IMR-90 (cell line): Measurements from ENCODE around the gene ADPRHL1. TPM values are rescaled to one million over a fixed set of nuclear protein-coding genes. Genes with fewer than 3 reads are reported as not detected.

Source experiments
- ATAC-seq: fragments of 200-7000 bp; cut with Tn5 transposase; 2 replicates; pipeline ENCODE4 v1.9.1; 2020; ENCODE audit warnings: low read depth, mild to moderate bottlenecking, moderate library complexity
- BruUV-seq: library from RNA; stranded (reverse); fragments of 400-500 nt; replicated peaks from 2 replicates; lab custom pipeline; 2021; lab: Mats Ljungman, UMichigan
- CTCF ChIA-PET: fragments of 300-600 bp; formaldehyde crosslinking; extraction: SDS; loops from one replicate; lab custom pipeline; 2021; ENCODE audit warnings: antibody characterized with exemption; lab: Yijun Ruan, JAX
- POLR2A ChIA-PET: fragments of 300-600 bp; sonication (Branson Sonifier 250); formaldehyde crosslinking; loops from one replicate; lab custom pipeline; 2022; ENCODE audit warnings: antibody characterized with exemption; ENCODE audit not compliant: unreplicated experiment; lab: Charles Lee
- DNase-seq: peaks from one replicate; pipeline ENCODE4 v3.0.0; 2013
- H2AFZ ChIP-seq: replicated peaks from 2 replicates; pipeline ENCODE3; 2013; ENCODE audit warnings: low read length, mild to moderate bottlenecking; ENCODE audit not compliant: poor library complexity
- H2AK5ac ChIP-seq: 2 replicates; pipeline ENCODE4 v1.6.1; 2013; ENCODE audit warnings: low read depth, low read length, inconsistent platforms
- H2AK9ac ChIP-seq: replicated peaks from 2 replicates; pipeline ENCODE3; 2013; ENCODE audit warnings: mild to moderate bottlenecking, low read depth, low read length, moderate library complexity; ENCODE audit not compliant: poor library complexity
- H2BK120ac ChIP-seq: 2 replicates; pipeline ENCODE4 v1.6.1; 2013; ENCODE audit warnings: low read depth, low read length, inconsistent platforms
- H2BK15ac ChIP-seq: 3 replicates; pipeline ENCODE4 v1.6.1; 2013; ENCODE audit warnings: low read depth, low read length, inconsistent platforms
- H2BK20ac ChIP-seq: 2 replicates; pipeline ENCODE4 v1.6.1; 2013; ENCODE audit warnings: low read depth, mild to moderate bottlenecking, inconsistent platforms, low read length, moderate library complexity
- H2BK5ac ChIP-seq: 2 replicates; pipeline ENCODE4 v1.6.1; 2013; ENCODE audit warnings: mild to moderate bottlenecking, low read depth, low read length, inconsistent platforms; ENCODE audit not compliant: poor library complexity, severe bottlenecking
- H3K14ac ChIP-seq: replicated peaks from 2 replicates; pipeline ENCODE4 v1.6.1; 2013; ENCODE audit warnings: low read depth, low read length, inconsistent platforms
- H3K18ac ChIP-seq: 2 replicates; pipeline ENCODE4 v1.6.1; 2013; ENCODE audit warnings: low read depth, low read length, control low read depth
- H3K23ac ChIP-seq: 2 replicates; pipeline ENCODE4 v1.6.1; 2013; ENCODE audit warnings: low read depth, low read length, inconsistent platforms
- H3K27ac ChIP-seq: 2 replicates; pipeline ENCODE4 v1.5.1; 2013; ENCODE audit warnings: mild to moderate bottlenecking, control low read depth, low read length; ENCODE audit not compliant: insufficient read depth
- H3K27me3 ChIP-seq: 2 replicates; pipeline ENCODE4 v1.6.1; 2013; ENCODE audit warnings: low read length; ENCODE audit not compliant: control insufficient read depth, insufficient read depth
- H3K36me3 ChIP-seq: 2 replicates; pipeline ENCODE4 v1.6.1; 2013; ENCODE audit warnings: low read length, mixed read lengths; ENCODE audit not compliant: control insufficient read depth, insufficient read depth
- H3K4ac ChIP-seq: 2 replicates; pipeline ENCODE4 v1.6.1; 2013; ENCODE audit warnings: low read depth, low read length, inconsistent platforms
- H3K4me1 ChIP-seq: 2 replicates; pipeline ENCODE4 v1.6.1; 2013; ENCODE audit warnings: low read length, mixed read lengths; ENCODE audit not compliant: control insufficient read depth, insufficient read depth
- H3K4me2 ChIP-seq: 2 replicates; pipeline ENCODE4 v1.6.1; 2013; ENCODE audit warnings: low read depth, mild to moderate bottlenecking, control low read depth, low read length, moderate library complexity
- H3K4me3 ChIP-seq: 2 replicates; pipeline ENCODE4 v1.5.1; 2013; ENCODE audit warnings: low read depth, mild to moderate bottlenecking, control low read depth, low read length, moderate library complexity; ENCODE audit not compliant: insufficient read depth
- H3K56ac ChIP-seq: 2 replicates; pipeline ENCODE4 v1.6.1; 2013; ENCODE audit warnings: low read length, inconsistent platforms; ENCODE audit not compliant: insufficient read depth; ENCODE audit errors: extremely low read depth
- H3K79me1 ChIP-seq, 2 experiments: 2 replicates each; pipeline ENCODE4 v1.6.1; 2013; ENCODE audit warnings: low read length in 2 of 2, inconsistent platforms in 1 of 2, low read depth in 1 of 2
- H3K9ac ChIP-seq: 2 replicates; pipeline ENCODE4 v1.6.1; 2013; ENCODE audit warnings: low read depth, low read length, control low read depth
- H3K9me1 ChIP-seq: 2 replicates; pipeline ENCODE4 v1.6.1; 2013; ENCODE audit warnings: low read length, inconsistent platforms; ENCODE audit not compliant: insufficient read depth
- H3K9me3 ChIP-seq: 2 replicates; pipeline ENCODE4 v1.6.1; 2013; ENCODE audit warnings: low read length; ENCODE audit not compliant: control insufficient read depth, insufficient read depth
- H4K20me1 ChIP-seq: 2 replicates; pipeline ENCODE4 v1.6.1; 2013; ENCODE audit warnings: low read length, inconsistent platforms; ENCODE audit not compliant: insufficient read depth
- H4K5ac ChIP-seq: 2 replicates; pipeline ENCODE4 v1.6.1; 2013; ENCODE audit warnings: mild to moderate bottlenecking, low read depth, low read length, control low read depth
- H4K8ac ChIP-seq, 2 experiments: 2 replicates each; pipeline ENCODE4 v1.6.1; 2013; ENCODE audit warnings: low read depth in 2 of 2, low read length in 2 of 2, control low read depth in 1 of 2, inconsistent platforms in 1 of 2
- H4K91ac ChIP-seq: 2 replicates; pipeline ENCODE4 v1.6.1; 2013; ENCODE audit warnings: low read depth, low read length, inconsistent platforms; ENCODE audit not compliant: insufficient read depth
- CEBPB ChIP-seq: IDR thresholded peaks from 2 replicates; pipeline ENCODE4 v1.6.1; 2012; ENCODE audit warnings: low read depth, low read length, improper control_type of control experiment
- CHD1 ChIP-seq: IDR thresholded peaks from 2 replicates; pipeline ENCODE4 v1.6.1; 2012; ENCODE audit warnings: low read depth, low read length, improper control_type of control experiment
- FOS ChIP-seq: fragments of 150-350 bp; IDR thresholded peaks from 2 replicates; pipeline ENCODE4 v1.6.1; 2016; ENCODE audit warnings: low read depth, low read length
- MAFK ChIP-seq: IDR thresholded peaks from 2 replicates; pipeline ENCODE4 v1.6.1; 2012; ENCODE audit warnings: low read depth, low read length, improper control_type of control experiment
- MAZ ChIP-seq: IDR thresholded peaks from 2 replicates; pipeline ENCODE4 v1.6.1; 2012; ENCODE audit warnings: low read depth, mild to moderate bottlenecking, low read length, improper control_type of control experiment, moderate library complexity, borderline replicate concordance
- MXI1 ChIP-seq: IDR thresholded peaks from 2 replicates; pipeline ENCODE4 v1.6.1; 2012; ENCODE audit warnings: low read depth, mild to moderate bottlenecking, low read length, moderate library complexity, borderline replicate concordance
- NFE2L2 ChIP-seq: fragments of 150-350 bp; IDR thresholded peaks from 2 replicates; pipeline ENCODE4 v1.6.1; 2016; ENCODE audit warnings: low read depth, mild to moderate bottlenecking, low read length
- POLR2A ChIP-seq: IDR thresholded peaks from 2 replicates; pipeline ENCODE4 v1.6.1; 2012; ENCODE audit warnings: mild to moderate bottlenecking, low read depth, low read length
- RAD21 ChIP-seq: IDR thresholded peaks from 2 replicates; pipeline ENCODE4 v1.6.1; 2012; ENCODE audit warnings: low read length, improper control_type of control experiment
- RCOR1 ChIP-seq: IDR thresholded peaks from 2 replicates; pipeline ENCODE4 v1.6.1; 2012; ENCODE audit warnings: mild to moderate bottlenecking, low read length, improper control_type of control experiment; ENCODE audit not compliant: insufficient replicate concordance
- RFX5 ChIP-seq: IDR thresholded peaks from 2 replicates; pipeline ENCODE4 v1.8.0; 2012; ENCODE audit warnings: low read depth, mild to moderate bottlenecking, low read length, moderate library complexity
- SMC3 ChIP-seq: fragments of 150-350 bp; IDR thresholded peaks from 2 replicates; pipeline ENCODE4 v1.6.1; 2016; ENCODE audit warnings: low read depth, mild to moderate bottlenecking, antibody characterized with exemption, low read length, moderate library complexity
- WGBS, 2 experiments: methylation state at CpG; one replicate each; pipeline versions ENCODE4 v1.1.5 to v1.1.7; 2013; ENCODE audit warnings: missing lambda C conversion rate in 2 of 2; ENCODE audit not compliant: insufficient read length in 1 of 2; ENCODE audit errors: extremely low coverage in 2 of 2; 5-methylcytosine and 5-hydroxymethylcytosine counted together
- dilution Hi-C: fragments of 300-500 bp; cut with HindIII; formaldehyde crosslinking; loops from one replicate; pipeline ENCODE4 v1.14.3; 2018; ENCODE audit warnings: low sequenced_read_pairs; ENCODE audit not compliant: unreplicated experiment
- in situ Hi-C: fragments of 300-500 bp; cut with MboI; formaldehyde crosslinking; loops from 3 replicates; pipeline ENCODE4 v1.14.3; 2019; ENCODE audit warnings: low sequenced_read_pairs, inconsistent platforms, mixed read lengths
- intact Hi-C: fragments of 100-400 bp; cut with micrococcal nuclease; formaldehyde crosslinking; loops from 2 replicates; pipeline ENCODE4 v1.10.0; 2022
- polyA plus RNA-seq, 3 experiments: library from polyadenylated mRNA; depleted of rRNA; stranded (reverse); fragments of >200 nt; gene quantifications; 2 replicates each; pipeline ENCODE4 v1.2.3, GENCODE V29; 2012; ENCODE audit warnings: low replicate concordance in 1 of 3
- total RNA-seq: library from RNA; depleted of rRNA; stranded (reverse); fragments of >200 nt; gene quantifications from 2 replicates; pipeline ENCODE4 v1.2.3, GENCODE V29; 2012
- TF ChIP-seq, protein P1 (sequence below): fragments of 150-350 bp; IDR thresholded peaks from 2 replicates; pipeline ENCODE4 v1.6.1; 2016; ENCODE audit warnings: low read depth, mild to moderate bottlenecking, low read length, moderate library complexity, borderline replicate concordance
- TF ChIP-seq, protein P2 (sequence below): fragments of 150-350 bp; IDR thresholded peaks from 2 replicates; pipeline ENCODE4 v1.6.1; 2017; ENCODE audit warnings: mild to moderate bottlenecking, antibody characterized with exemption, low read length, low read depth
- TF ChIP-seq, protein P3 (sequence below): conservative IDR thresholded peaks from 2 replicates; pipeline ENCODE4 v1.5.1; 2012; ENCODE audit warnings: mild to moderate bottlenecking, low read depth, low read length, improper control_type of control experiment

ADPRHL1 gene
- total and polyA plus RNA-seq, 2 of the 4 experiments (the other 2 are of a cell fraction) = 0.36 to 0.67 TPM

DNA sequence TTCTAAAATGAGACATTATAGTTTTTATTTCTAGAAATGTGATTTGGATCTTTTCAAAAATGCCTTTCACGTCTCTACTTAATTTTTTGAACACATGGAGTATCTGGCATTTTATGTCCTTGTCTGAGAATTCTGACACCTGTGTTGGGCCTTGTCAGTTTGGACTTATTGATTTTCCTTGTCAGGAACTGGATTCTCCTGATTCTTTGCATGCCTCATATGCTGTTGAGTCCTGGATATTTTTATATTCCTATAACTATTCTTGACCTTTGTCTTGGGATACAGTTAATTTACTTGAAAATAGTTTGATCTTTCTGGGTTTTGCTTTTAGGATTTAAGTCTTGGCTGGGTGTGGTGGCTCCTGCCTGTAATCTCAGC lies 10.3 kb downstream of the ADPRHL1 start:
- TF ChIP-seq, protein P1, sequence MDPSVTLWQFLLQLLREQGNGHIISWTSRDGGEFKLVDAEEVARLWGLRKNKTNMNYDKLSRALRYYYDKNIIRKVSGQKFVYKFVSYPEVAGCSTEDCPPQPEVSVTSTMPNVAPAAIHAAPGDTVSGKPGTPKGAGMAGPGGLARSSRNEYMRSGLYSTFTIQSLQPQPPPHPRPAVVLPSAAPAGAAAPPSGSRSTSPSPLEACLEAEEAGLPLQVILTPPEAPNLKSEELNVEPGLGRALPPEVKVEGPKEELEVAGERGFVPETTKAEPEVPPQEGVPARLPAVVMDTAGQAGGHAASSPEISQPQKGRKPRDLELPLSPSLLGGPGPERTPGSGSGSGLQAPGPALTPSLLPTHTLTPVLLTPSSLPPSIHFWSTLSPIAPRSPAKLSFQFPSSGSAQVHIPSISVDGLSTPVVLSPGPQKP = no peak
- no peak for TF ChIP-seq RFX5
- TF ChIP-seq, protein P2, sequence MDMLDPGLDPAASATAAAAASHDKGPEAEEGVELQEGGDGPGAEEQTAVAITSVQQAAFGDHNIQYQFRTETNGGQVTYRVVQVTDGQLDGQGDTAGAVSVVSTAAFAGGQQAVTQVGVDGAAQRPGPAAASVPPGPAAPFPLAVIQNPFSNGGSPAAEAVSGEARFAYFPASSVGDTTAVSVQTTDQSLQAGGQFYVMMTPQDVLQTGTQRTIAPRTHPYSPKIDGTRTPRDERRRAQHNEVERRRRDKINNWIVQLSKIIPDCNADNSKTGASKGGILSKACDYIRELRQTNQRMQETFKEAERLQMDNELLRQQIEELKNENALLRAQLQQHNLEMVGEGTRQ = no peak
- no peak for TF ChIP-seq SMC3
- TF ChIP-seq, protein P3, sequence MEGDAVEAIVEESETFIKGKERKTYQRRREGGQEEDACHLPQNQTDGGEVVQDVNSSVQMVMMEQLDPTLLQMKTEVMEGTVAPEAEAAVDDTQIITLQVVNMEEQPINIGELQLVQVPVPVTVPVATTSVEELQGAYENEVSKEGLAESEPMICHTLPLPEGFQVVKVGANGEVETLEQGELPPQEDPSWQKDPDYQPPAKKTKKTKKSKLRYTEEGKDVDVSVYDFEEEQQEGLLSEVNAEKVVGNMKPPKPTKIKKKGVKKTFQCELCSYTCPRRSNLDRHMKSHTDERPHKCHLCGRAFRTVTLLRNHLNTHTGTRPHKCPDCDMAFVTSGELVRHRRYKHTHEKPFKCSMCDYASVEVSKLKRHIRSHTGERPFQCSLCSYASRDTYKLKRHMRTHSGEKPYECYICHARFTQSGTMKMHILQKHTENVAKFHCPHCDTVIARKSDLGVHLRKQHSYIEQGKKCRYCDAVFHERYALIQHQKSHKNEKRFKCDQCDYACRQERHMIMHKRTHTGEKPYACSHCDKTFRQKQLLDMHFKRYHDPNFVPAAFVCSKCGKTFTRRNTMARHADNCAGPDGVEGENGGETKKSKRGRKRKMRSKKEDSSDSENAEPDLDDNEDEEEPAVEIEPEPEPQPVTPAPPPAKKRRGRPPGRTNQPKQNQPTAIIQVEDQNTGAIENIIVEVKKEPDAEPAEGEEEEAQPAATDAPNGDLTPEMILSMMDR = no peak
- no peak for TF ChIP-seq CHD1
- TF ChIP-seq FOS = no peak
- TF ChIP-seq MAFK = no peak
- no peak for TF ChIP-seq MXI1
- TF ChIP-seq MAZ = no peak
- no peak for TF ChIP-seq POLR2A
- TF ChIP-seq NFE2L2 = no peak
- TF ChIP-seq RAD21 = no peak
- TF ChIP-seq CEBPB = no peak
- TF ChIP-seq RCOR1 = no peak
- no peak overlapping the region for H3K27ac ChIP-seq
- ATAC-seq = no peak
- no peak overlapping the region for H2BK15ac ChIP-seq
- no peak for DNase-seq
- H3K23ac ChIP-seq = no peak overlapping the region
- H3K14ac ChIP-seq = no peak overlapping the region
- peaks cover 7% of the 10 kb centered on the region; the same call in 1 of the 2 replicates for H3K36me3 ChIP-seq
- no peak overlapping the region for H3K4ac ChIP-seq
- H4K8ac ChIP-seq = no peak overlapping the region
- no peaks in the 10 kb centered on the region for H3K4me1 ChIP-seq
- dilution Hi-C loops = no loop called here
- intact Hi-C loops = no loop called here
- no peak overlapping the region for H2AK5ac ChIP-seq
- ChIA-PET CTCF (no interaction called here), POLR2A (no interaction called here)
- no peaks in the 10 kb centered on the region for H4K20me1 ChIP-seq
- H4K5ac ChIP-seq = no peak overlapping the region
- H3K79me1 ChIP-seq = peaks cover 0 to 5% of the 10 kb centered on the region in 2 experiments; a peak in 1 of 4 replicates
- H3K9me1 ChIP-seq = peaks cover 6% of the 10 kb centered on the region
- no peak overlapping the region for H4K91ac ChIP-seq
- BruUV-seq = no TSS peak
- no peak overlapping the region for H3K4me3 ChIP-seq
- WGBS, 2 experiments = no CpG with 5 or more reads among the region's 1 CpG
- no peaks in the 10 kb centered on the region for H3K9me3 ChIP-seq
- H3K4me2 ChIP-seq = no peak overlapping the region
- H3K18ac ChIP-seq = no peak overlapping the region
- no peak overlapping the region for H3K56ac ChIP-seq
- in situ Hi-C loops = no loop called here
- no peak overlapping the region for H2AK9ac ChIP-seq
- H2BK5ac ChIP-seq = no peak overlapping the region
- no peaks in the 10 kb centered on the region for H3K27me3 ChIP-seq
- no peak overlapping the region for H3K9ac ChIP-seq
- no peak overlapping the region for H2AFZ ChIP-seq
- H2BK20ac ChIP-seq = no peak overlapping the region
- H2BK120ac ChIP-seq = no peak overlapping the region
